K562 (cell line): ENCODE measurements around the gene FHIT.

ENCODE experiments used
- ARID1B ChIP-seq: fragments of 450-650 bp; IDR thresholded peaks from 2 replicates; pipeline ENCODE4 v1.6.1; 2016; ENCODE audit warnings: antibody characterized with exemption, mild to moderate bottlenecking, inconsistent platforms
- HDAC6 ChIP-seq: IDR thresholded peaks from 2 replicates; pipeline ENCODE4 v1.6.1; 2012; ENCODE audit warnings: low read depth, mild to moderate bottlenecking, control low read depth, inconsistent platforms, low read length, moderate library complexity
- HEY1 ChIP-seq: fragments of 250-450 bp; sonication (Bioruptor Pico); IDR thresholded peaks from 2 replicates; pipeline ENCODE4 v1.5.0; 2020; ENCODE audit warnings: mild to moderate bottlenecking, moderate library complexity, borderline replicate concordance
- POLR2A ChIP-seq: fragments of 450-650 bp; conservative IDR thresholded peaks from 2 replicates; pipeline ENCODE4 v1.6.1; 2016
- TF ChIP-seq, protein P1 (sequence below): fragments of 250-450 bp; sonication (Bioruptor Pico); IDR thresholded peaks from 2 replicates; pipeline ENCODE4 v1.5.0; 2022; ENCODE audit warnings: mild to moderate bottlenecking
- TF ChIP-seq, protein P2 (sequence below): IDR thresholded peaks from 2 replicates; pipeline ENCODE4 v1.6.1; 2012; ENCODE audit warnings: low read depth, low read length, improper control_type of control experiment, borderline replicate concordance
- TF ChIP-seq, protein P3 (sequence below): fragments of 450-650 bp; IDR thresholded peaks from 2 replicates; pipeline ENCODE4 v1.6.1; 2016; ENCODE audit warnings: mild to moderate bottlenecking

DNA sequence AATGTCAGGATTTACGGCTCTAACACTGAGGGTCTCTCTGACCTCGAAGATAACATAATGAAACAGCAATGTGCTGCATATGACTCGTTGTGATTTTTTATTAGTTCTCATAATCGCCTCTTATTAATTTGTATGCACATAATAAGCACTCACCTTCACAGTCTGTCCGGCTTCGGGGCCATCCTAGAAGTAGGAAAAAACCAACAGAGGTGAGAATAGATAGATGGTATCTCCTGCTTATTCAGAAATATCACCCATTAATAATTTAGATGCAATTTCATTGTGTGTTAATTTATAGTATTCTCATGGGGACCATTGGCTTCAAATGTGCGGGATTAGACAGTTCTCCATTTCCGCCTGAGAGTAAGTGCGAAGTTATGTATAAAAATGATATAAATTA, 1240.0 kb downstream of the FHIT start:
- TF ChIP-seq POLR2A (no peak), ARID1B (no peak), HDAC6 (no peak), HEY1 (CRISPR knock-in tag) (no peak)
- TF ChIP-seq, protein P1, sequence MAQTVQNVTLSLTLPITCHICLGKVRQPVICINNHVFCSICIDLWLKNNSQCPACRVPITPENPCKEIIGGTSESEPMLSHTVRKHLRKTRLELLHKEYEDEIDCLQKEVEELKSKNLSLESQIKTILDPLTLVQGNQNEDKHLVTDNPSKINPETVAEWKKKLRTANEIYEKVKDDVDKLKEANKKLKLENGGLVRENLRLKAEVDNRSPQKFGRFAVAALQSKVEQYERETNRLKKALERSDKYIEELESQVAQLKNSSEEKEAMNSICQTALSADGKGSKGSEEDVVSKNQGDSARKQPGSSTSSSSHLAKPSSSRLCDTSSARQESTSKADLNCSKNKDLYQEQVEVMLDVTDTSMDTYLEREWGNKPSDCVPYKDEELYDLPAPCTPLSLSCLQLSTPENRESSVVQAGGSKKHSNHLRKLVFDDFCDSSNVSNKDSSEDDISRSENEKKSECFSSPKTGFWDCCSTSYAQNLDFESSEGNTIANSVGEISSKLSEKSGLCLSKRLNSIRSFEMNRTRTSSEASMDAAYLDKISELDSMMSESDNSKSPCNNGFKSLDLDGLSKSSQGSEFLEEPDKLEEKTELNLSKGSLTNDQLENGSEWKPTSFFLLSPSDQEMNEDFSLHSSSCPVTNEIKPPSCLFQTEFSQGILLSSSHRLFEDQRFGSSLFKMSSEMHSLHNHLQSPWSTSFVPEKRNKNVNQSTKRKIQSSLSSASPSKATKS (CRISPR knock-in tag), result no peak
- TF ChIP-seq, protein P2, sequence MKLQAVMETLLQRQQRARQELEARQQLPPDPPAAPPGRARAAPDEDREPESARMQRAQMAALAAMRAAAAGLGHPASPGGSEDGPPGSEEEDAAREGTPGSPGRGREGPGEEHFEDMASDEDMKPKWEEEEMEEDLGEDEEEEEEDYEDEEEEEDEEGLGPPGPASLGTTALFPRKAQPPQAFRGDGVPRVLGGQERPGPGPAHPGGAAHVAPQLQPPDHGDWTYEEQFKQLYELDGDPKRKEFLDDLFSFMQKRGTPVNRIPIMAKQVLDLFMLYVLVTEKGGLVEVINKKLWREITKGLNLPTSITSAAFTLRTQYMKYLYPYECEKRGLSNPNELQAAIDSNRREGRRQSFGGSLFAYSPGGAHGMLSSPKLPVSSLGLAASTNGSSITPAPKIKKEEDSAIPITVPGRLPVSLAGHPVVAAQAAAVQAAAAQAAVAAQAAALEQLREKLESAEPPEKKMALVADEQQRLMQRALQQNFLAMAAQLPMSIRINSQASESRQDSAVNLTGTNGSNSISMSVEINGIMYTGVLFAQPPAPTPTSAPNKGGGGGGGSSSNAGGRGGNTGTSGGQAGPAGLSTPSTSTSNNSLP, result no peak
- TF ChIP-seq, protein P3, sequence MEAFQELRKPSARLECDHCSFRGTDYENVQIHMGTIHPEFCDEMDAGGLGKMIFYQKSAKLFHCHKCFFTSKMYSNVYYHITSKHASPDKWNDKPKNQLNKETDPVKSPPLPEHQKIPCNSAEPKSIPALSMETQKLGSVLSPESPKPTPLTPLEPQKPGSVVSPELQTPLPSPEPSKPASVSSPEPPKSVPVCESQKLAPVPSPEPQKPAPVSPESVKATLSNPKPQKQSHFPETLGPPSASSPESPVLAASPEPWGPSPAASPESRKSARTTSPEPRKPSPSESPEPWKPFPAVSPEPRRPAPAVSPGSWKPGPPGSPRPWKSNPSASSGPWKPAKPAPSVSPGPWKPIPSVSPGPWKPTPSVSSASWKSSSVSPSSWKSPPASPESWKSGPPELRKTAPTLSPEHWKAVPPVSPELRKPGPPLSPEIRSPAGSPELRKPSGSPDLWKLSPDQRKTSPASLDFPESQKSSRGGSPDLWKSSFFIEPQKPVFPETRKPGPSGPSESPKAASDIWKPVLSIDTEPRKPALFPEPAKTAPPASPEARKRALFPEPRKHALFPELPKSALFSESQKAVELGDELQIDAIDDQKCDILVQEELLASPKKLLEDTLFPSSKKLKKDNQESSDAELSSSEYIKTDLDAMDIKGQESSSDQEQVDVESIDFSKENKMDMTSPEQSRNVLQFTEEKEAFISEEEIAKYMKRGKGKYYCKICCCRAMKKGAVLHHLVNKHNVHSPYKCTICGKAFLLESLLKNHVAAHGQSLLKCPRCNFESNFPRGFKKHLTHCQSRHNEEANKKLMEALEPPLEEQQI, result no peak
